Esophagus squamous epithelium (tissue), 5 donors: ENCODE data around the gene PPP2R2C. TPM values are rescaled to one million over a fixed set of nuclear protein-coding genes. Genes with fewer than 3 reads are reported as not detected.

Experiments
- DNase-seq: peaks from one replicate; lab custom pipeline; 2025; lab: John Stamatoyannopoulos, UW
- H3K27ac ChIP-seq, 4 donors: fragments of 200-600 bp; sonication (generic); one replicate each; pipeline ENCODE4 v1.5.1; 2016 to 2019; ENCODE audit warnings: mild to moderate bottlenecking in 1 of 4
- H3K27me3 ChIP-seq, 4 donors: fragments of 200-600 bp; sonication (generic); 1 replicate in 3 of 4; 2 replicates in 1 of 4; pipeline versions ENCODE4 v1.5.1 to v1.6.0; 2017 to 2021; ENCODE audit warnings: antibody characterized with exemption in 1 of 4
- H3K36me3 ChIP-seq, 3 donors: fragments of 200-600 bp; sonication (generic); one replicate each; pipeline ENCODE4 v1.5.1; 2016 to 2019
- H3K4me1 ChIP-seq, 3 donors: fragments of 200-600 bp; sonication (generic); one replicate each; pipeline ENCODE4 v1.5.1; 2017 to 2019
- H3K4me3 ChIP-seq, 4 donors: fragments of 200-600 bp; sonication (generic); 1 replicate in 3 of 4; 2 replicates in 1 of 4; pipeline ENCODE4 v1.5.1; 2016 to 2019; ENCODE audit warnings: mild to moderate bottlenecking in 2 of 4, moderate library complexity in 1 of 4
- H3K9me3 ChIP-seq, 3 donors: fragments of 200-600 bp; sonication (generic); one replicate each; pipeline ENCODE4 v1.5.1; 2016 to 2019
- POLR2A ChIP-seq, 4 donors: fragments of 450-650 bp; IDR thresholded peaks; one replicate each; pipeline ENCODE4 v1.6.1; 2017; ENCODE audit warnings: antibody characterized with exemption in 4 of 4, mild to moderate bottlenecking in 4 of 4, moderate library complexity in 3 of 4
- WGBS, 2 donors: methylation state at CpG; one replicate each; pipeline ENCODE4 v1.1.5; 2018; 5-methylcytosine and 5-hydroxymethylcytosine counted together
- intact Hi-C: fragments of 100-400 bp; cut with DNase I; formaldehyde crosslinking; loops from one replicate; pipeline ENCODE4 v1.15.0; 2022
- total RNA-seq, 4 donors: library from RNA; depleted of rRNA; stranded (reverse); fragments of >200 nt; gene quantifications; one replicate each; pipeline ENCODE4 v1.1.0, GENCODE V29; 2016
- TF ChIP-seq, protein P1 (sequence below), 6 experiments: fragments of 450-650 bp in 4 of 6; fragments of 200-600 bp in 2 of 6; sonication (generic) in 2 of 6; IDR thresholded peaks; one replicate each; pipeline ENCODE4 v1.5.1; 2016 to 2019; ENCODE audit warnings: antibody characterized with exemption in 6 of 6, mild to moderate bottlenecking in 4 of 6, moderate library complexity in 4 of 6
- donor health status: DM: yes; HTN: yes; CAD: no.

The PPP2R2C gene
- total RNA-seq, 4 donors from 2014 or later: 26.9 to 76.3 (median 53.7) TPM

DNA sequence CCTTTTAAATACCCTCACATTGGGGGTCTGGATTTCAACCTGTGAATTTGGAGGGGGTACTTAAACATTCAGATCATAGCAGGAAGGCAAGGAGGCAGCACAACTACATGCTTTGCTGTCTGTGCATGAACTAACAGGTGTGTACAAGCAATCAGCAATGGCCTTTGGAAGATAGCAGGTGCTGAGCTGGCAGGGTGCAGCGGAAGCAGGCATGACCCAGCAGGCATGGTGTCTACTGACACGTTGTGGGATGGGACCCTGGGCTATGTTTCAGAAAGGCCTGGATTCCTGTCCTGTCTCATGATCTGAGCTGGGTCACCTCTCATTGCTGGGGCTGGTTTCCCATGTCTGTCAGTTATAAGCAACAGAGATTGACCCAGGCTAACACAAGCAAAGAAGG, 13.9 kb downstream of the PPP2R2C start:
- no peaks in the 10 kb centered on the region for H3K4me1 ChIP-seq
- H3K9me3 ChIP-seq: peaks cover 0 to 10% (median 0%) of the 10 kb centered on the region in 3 donors
- H3K27ac ChIP-seq: no peak overlapping the region
- H3K27me3 ChIP-seq: peaks cover 0 to 30% (median 0%) of the 10 kb centered on the region in 4 donors
- TF ChIP-seq, protein P1, sequence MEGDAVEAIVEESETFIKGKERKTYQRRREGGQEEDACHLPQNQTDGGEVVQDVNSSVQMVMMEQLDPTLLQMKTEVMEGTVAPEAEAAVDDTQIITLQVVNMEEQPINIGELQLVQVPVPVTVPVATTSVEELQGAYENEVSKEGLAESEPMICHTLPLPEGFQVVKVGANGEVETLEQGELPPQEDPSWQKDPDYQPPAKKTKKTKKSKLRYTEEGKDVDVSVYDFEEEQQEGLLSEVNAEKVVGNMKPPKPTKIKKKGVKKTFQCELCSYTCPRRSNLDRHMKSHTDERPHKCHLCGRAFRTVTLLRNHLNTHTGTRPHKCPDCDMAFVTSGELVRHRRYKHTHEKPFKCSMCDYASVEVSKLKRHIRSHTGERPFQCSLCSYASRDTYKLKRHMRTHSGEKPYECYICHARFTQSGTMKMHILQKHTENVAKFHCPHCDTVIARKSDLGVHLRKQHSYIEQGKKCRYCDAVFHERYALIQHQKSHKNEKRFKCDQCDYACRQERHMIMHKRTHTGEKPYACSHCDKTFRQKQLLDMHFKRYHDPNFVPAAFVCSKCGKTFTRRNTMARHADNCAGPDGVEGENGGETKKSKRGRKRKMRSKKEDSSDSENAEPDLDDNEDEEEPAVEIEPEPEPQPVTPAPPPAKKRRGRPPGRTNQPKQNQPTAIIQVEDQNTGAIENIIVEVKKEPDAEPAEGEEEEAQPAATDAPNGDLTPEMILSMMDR (IDR thresholded peaks at IDR 0.05): no peak
- no peak for TF ChIP-seq POLR2A (IDR thresholded peaks at IDR 0.05)
- whole genome bisulfite sequencing, 2 donors: 24 to 50% methylated on average over 2 of the region's 2 CpGs
- H3K36me3 ChIP-seq: peaks cover 0 to 9% (median 0%) of the 10 kb centered on the region in 3 donors
- intact Hi-C loops: no loop called here
- no peak overlapping the region for H3K4me3 ChIP-seq
- DNase-seq: no peak

DNA sequence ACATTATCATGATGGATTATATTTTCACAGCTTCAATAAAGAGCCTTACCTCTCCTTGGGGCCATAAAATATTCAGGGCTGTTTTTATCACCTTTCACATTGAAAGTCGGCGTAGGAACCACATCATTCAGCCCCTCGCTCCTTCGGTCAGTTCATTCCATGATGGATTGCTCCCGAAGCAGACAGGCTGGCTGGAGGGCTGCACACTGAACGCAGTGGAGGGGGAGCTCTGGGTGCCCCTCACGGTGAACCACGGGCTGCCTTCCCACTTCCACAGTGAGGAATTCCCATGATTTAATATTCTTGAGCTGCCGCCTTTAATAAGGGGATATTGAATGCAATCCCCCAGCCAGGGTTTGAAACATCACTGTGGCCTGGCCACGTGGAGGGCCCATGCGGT, 16.0 kb downstream of the PPP2R2C start:
- Histone ChIP-seq H3K9me3 (peaks cover 0 to 10% (median 0%) of the 10 kb centered on the region in 3 donors), H3K27ac (no peak overlapping the region), H3K4me1 (no peaks in the 10 kb centered on the region), H3K4me3 (no peak overlapping the region), H3K27me3 (peaks cover 0 to 27% (median 0%) of the 10 kb centered on the region in 4 donors), H3K36me3 (peaks cover 0 to 9% (median 0%) of the 10 kb centered on the region in 3 donors)
- no peak for DNase-seq
- TF ChIP-seq POLR2A (IDR thresholded peaks at IDR 0.05): no peak
- TF ChIP-seq, protein P1 (IDR thresholded peaks at IDR 0.05): no peak
- intact Hi-C loops: no loop called here
- WGBS, 2 donors: 75 to 85% methylated on average over 7 to 8 of the region's 11 CpGs

DNA sequence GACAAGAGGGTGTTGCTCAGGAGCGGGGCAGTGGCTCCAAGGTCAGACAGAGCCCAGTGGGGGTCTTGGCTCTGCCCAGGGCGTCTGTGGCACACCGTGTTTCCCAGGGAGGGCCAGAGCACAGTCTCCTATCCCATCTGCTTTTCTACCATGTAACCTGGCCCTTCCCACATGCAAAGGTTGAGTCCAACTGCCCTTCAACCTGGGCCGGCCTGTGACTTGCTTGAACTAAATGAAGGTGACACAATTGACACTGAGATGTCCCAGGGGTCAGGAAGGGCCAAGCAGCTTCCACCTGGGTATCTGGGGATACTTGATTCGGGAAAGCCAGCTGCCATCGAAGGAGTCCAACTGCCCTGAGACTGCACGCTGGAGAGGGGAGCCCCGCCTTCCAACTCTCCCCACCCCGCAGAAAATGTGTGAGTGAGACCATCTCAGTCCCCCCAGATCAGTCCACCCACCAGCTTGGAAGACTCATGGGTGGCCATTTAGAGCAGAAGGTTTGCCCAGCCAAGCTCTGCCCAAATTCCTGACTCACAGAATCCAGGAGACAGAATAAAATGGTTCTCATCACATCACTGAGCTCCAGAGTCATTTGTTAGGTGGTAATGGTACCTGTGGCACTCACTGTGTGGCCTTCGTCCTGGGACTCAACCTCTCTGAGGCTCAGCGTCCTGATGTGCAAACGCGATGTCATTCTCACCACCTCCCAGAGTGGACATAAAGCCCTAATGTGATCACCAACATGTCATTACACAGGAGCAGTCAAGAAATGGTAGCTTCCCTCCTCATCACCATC, 18.1 kb downstream of the PPP2R2C start:
- peaks cover 0 to 8% (median 0%) of the 10 kb centered on the region in 3 donors for H3K9me3 ChIP-seq
- H3K27me3 ChIP-seq: peaks cover 0 to 22% (median 0%) of the 10 kb centered on the region in 4 donors
- peaks cover 0 to 9% (median 0%) of the 10 kb centered on the region in 3 donors for H3K36me3 ChIP-seq
- intact Hi-C loops: no loop called here
- H3K27ac ChIP-seq: no peak overlapping the region
- peaks cover 0 to 14% (median 9%) of the 10 kb centered on the region in 3 donors for H3K4me1 ChIP-seq
- TF ChIP-seq, protein P1 (IDR thresholded peaks at IDR 0.05): no peak
- TF ChIP-seq POLR2A (IDR thresholded peaks at IDR 0.05): no peak
- 74 to 76% methylated on average over 4 to 5 of the region's 13 CpGs for WGBS, 2 donors
- H3K4me3 ChIP-seq: no peak overlapping the region
- no peak for DNase-seq

DNA sequence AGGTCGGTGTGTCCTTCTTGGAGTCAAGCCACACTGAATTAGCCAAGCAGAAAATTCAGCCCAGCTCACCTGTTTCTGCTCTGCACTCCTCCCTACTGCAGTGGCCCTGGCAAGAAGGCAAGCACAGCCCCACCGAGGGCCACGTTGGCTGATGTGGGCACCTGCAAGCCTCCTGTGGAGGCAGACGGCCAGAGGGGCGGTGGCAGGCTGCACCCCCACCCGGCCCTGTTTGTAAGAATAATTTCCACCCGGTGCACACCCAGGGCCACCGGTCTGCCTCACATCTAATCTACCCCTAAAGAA, 18.8 kb downstream of the PPP2R2C start:
- H3K4me3 ChIP-seq: no peak overlapping the region
- H3K36me3 ChIP-seq: peaks cover 0 to 9% (median 0%) of the 10 kb centered on the region in 3 donors
- peaks cover 0 to 1% (median 0%) of the 10 kb centered on the region in 3 donors for H3K9me3 ChIP-seq
- peaks cover 3 to 21% (median 14%) of the 10 kb centered on the region in 3 donors for H3K4me1 ChIP-seq
- 61 to 67% methylated on average over 6 to 7 of the region's 8 CpGs for WGBS, 2 donors
- no peak for DNase-seq
- no peak overlapping the region for H3K27ac ChIP-seq
- intact Hi-C loops: no loop called here
- peaks cover 0 to 18% (median 0%) of the 10 kb centered on the region in 4 donors for H3K27me3 ChIP-seq
- TF ChIP-seq, protein P1 (IDR thresholded peaks at IDR 0.05): no peak
- TF ChIP-seq POLR2A (IDR thresholded peaks at IDR 0.05): no peak
